GM12865 (cell line): ENCODE measurements around the gene PACS2.

Experiments used
- DNase-seq: peaks from one replicate; pipeline ENCODE4 v3.0.0; 2010; ENCODE audit warnings: low read depth
- H3K4me3 ChIP-seq: 2 replicates; pipeline ENCODE4 v1.5.1; 2011; ENCODE audit warnings: mild to moderate bottlenecking, low read depth, low read length, control low read depth
- CTCF ChIP-seq: IDR thresholded peaks from 2 replicates; pipeline ENCODE4 v1.5.1; 2011; ENCODE audit warnings: low read length, control low read depth, low read depth, inconsistent platforms; ENCODE audit not compliant: insufficient read depth; ENCODE audit errors: missing control alignments

PACS2 gene

GRCh38 chr14:105337966-105338741, 23.6 kb downstream of the PACS2 start:
- no peak for TF ChIP-seq CTCF
- DNase-seq, result no peak
- H3K4me3 ChIP-seq, result no peak overlapping the region

- DNase-seq, result no peak
- H3K4me3 ChIP-seq, result no peak overlapping the region
- TF ChIP-seq CTCF, result no peak
Observed at GRCh38 chr14:105340821-105341733, 26.5 kb downstream of the PACS2 start.

GRCh38 chr14:105343194-105343593, 28.6 kb downstream of the PACS2 start:
- H3K4me3 ChIP-seq, result no peak overlapping the region
- TF ChIP-seq CTCF, result no peak
- no peak for DNase-seq

- TF ChIP-seq CTCF, result no peak
- DNase-seq, result no peak
- no peak overlapping the region for H3K4me3 ChIP-seq
Observed at GRCh38 chr14:105346200-105346533, 31.6 kb downstream of the PACS2 start.

GRCh38 chr14:105346876-105347586, 32.5 kb downstream of the PACS2 start:
- DNase-seq, result no peak
- TF ChIP-seq CTCF, result no peak

GRCh38 chr14:105347587-105347968, 33.0 kb downstream of the PACS2 start:
- no peak for TF ChIP-seq CTCF
- H3K4me3 ChIP-seq, result no peak overlapping the region
- no peak for DNase-seq

More at GRCh38 chr14:105346876-105347586, 32.5 kb downstream of the PACS2 start:
- no peak overlapping the region for H3K4me3 ChIP-seq
